GM21529 (cell line): Measurements from ENCODE around the gene H3-3A.

Experiments
- ATAC-seq: cut with Tn5 transposase; IDR thresholded peaks from one replicate; pipeline ENCODE4 v1.9.1; 2021; ENCODE audit not compliant: unreplicated experiment

The H3-3A gene

GRCh38 chr1:226062558-226063223 is at the start of gene H3-3A:
H3-3A (plus strand) TSS chr1:226062716; CDS start chr1:226064352, 1,636 bp downstream.
- peak; percentile 72 for ATAC-seq

GRCh38 chr1:226017070-226017469 is 45.4 kb upstream of the H3-3A start:
- no peak for ATAC-seq

GRCh38 chr1:226019572-226019971 is 42.9 kb upstream of the H3-3A start:
- no peak for ATAC-seq

- no peak for ATAC-seq
Measured at GRCh38 chr1:226021401-226021800, 41.1 kb upstream of the H3-3A start.

GRCh38 chr1:226021801-226022200 is 40.7 kb upstream of the H3-3A start:
- ATAC-seq = no peak

- ATAC-seq = no peak
Measured at GRCh38 chr1:226023735-226024134, 38.8 kb upstream of the H3-3A start.

GRCh38 chr1:226026833-226027232 is 35.7 kb upstream of the H3-3A start:
- ATAC-seq = no peak

GRCh38 chr1:226027538-226028217 is 34.8 kb upstream of the H3-3A start:
- ATAC-seq = no peak

- ATAC-seq = peak; percentile 86
Measured at GRCh38 chr1:226029093-226029496, 33.4 kb upstream of the H3-3A start.

GRCh38 chr1:226029568-226030225 is 32.8 kb upstream of the H3-3A start:
- ATAC-seq = peak; percentile 33

GRCh38 chr1:226033582-226033981 is 28.9 kb upstream of the H3-3A start:
- no peak for ATAC-seq

- ATAC-seq = no peak
Measured at GRCh38 chr1:226033991-226034390, 28.5 kb upstream of the H3-3A start.

GRCh38 chr1:226034482-226034881 is 28.0 kb upstream of the H3-3A start:
- ATAC-seq = no peak

GRCh38 chr1:226035915-226036314 is 26.6 kb upstream of the H3-3A start:
- ATAC-seq = no peak

GRCh38 chr1:226038661-226039060 is 23.9 kb upstream of the H3-3A start:
- no peak for ATAC-seq

GRCh38 chr1:226041419-226041818 is 21.1 kb upstream of the H3-3A start:
- no peak for ATAC-seq

- no peak for ATAC-seq
Measured at GRCh38 chr1:226044514-226045101, 17.9 kb upstream of the H3-3A start.

GRCh38 chr1:226046240-226046639 is 16.3 kb upstream of the H3-3A start:
- no peak for ATAC-seq

- ATAC-seq = no peak
Measured at GRCh38 chr1:226047495-226047894, 15.0 kb upstream of the H3-3A start.

GRCh38 chr1:226048886-226049285 is 13.6 kb upstream of the H3-3A start:
- no peak for ATAC-seq

- no peak for ATAC-seq
Measured at GRCh38 chr1:226050133-226050532, 12.4 kb upstream of the H3-3A start.

- ATAC-seq = no peak
Measured at GRCh38 chr1:226051365-226051764, 11.2 kb upstream of the H3-3A start.
